K562 (cell line): ENCODE measurements around the gene RABGAP1L. TPM values are rescaled to one million over a fixed set of nuclear protein-coding genes. Genes with fewer than 3 reads are reported as not detected.

Experiments used
- ARID1B ChIP-seq: fragments of 450-650 bp; IDR thresholded peaks from 2 replicates; pipeline ENCODE4 v1.6.1; 2016; ENCODE audit warnings: antibody characterized with exemption, mild to moderate bottlenecking, inconsistent platforms
- BHLHE40 ChIP-seq: IDR thresholded peaks from 2 replicates; pipeline ENCODE4 v1.6.1; 2011; ENCODE audit warnings: low read length, improper control_type of control experiment
- CREBBP ChIP-seq: IDR thresholded peaks from one replicate; pipeline ENCODE4 v1.6.1; 2012; ENCODE audit warnings: low read depth, mild to moderate bottlenecking, control low read depth, inconsistent platforms, low read length
- E2F1 ChIP-seq: sonication (generic); formaldehyde crosslinking; IDR thresholded peaks from 2 replicates; pipeline ENCODE4 v1.8.1; 2023; ENCODE audit warnings: mild to moderate bottlenecking, missing genetic modification reagents, moderate library complexity
- ELK1 ChIP-seq: sonication (generic); formaldehyde crosslinking; IDR thresholded peaks from 2 replicates; pipeline ENCODE4 v1.8.1; 2022; ENCODE audit warnings: missing genetic modification reagents
- IRF2 ChIP-seq: sonication (generic); formaldehyde crosslinking; IDR thresholded peaks from 2 replicates; pipeline ENCODE4 v1.8.1; 2022; ENCODE audit warnings: mild to moderate bottlenecking, missing genetic modification reagents
- KDM4B ChIP-seq, 2 experiments: fragments of 450-650 bp in 1 of 2; sonication (generic) in 1 of 2; IDR thresholded peaks; 2 replicates each; pipeline ENCODE4 v1.6.1; 2016 to 2017; ENCODE audit warnings: borderline replicate concordance in 2 of 2, antibody characterized with exemption in 1 of 2, low read depth in 1 of 2, mild to moderate bottlenecking in 1 of 2
- MECOM ChIP-seq: fragments of 250-450 bp; sonication (Bioruptor Pico); IDR thresholded peaks from 2 replicates; pipeline ENCODE4 v1.8.0; 2022; ENCODE audit warnings: inconsistent platforms
- MEF2A ChIP-seq: IDR thresholded peaks from 2 replicates; pipeline ENCODE4 v1.6.1; 2011; ENCODE audit warnings: low read depth, mild to moderate bottlenecking, low read length, moderate library complexity; ENCODE audit not compliant: control insufficient read depth
- MYNN ChIP-seq, 2 experiments: sonication (generic); formaldehyde crosslinking in 1 of 2; IDR thresholded peaks; 2 replicates each; pipeline versions ENCODE4 v1.5.0 to v1.6.1; 2016 to 2020; ENCODE audit warnings: antibody characterized with exemption in 1 of 2, missing genetic modification reagents in 1 of 2
- NCOA4 ChIP-seq: fragments of 450-650 bp; IDR thresholded peaks from 2 replicates; pipeline ENCODE4 v1.6.1; 2018; ENCODE audit warnings: mild to moderate bottlenecking; ENCODE audit not compliant: partially characterized antibody
- PHB2 ChIP-seq: fragments of 450-650 bp; IDR thresholded peaks from 2 replicates; pipeline ENCODE4 v1.6.1; 2017; ENCODE audit warnings: low read depth
- PRMT5 ChIP-seq: sonication (generic); formaldehyde crosslinking; IDR thresholded peaks from 2 replicates; pipeline ENCODE4 v1.5.0; 2020; ENCODE audit warnings: missing genetic modification reagents
- RAD21 ChIP-seq, 2 experiments: fragments of 250-450 bp in 1 of 2; fragments of 450-650 bp in 1 of 2; sonication (Bioruptor Pico) in 1 of 2; formaldehyde crosslinking in 1 of 2; IDR thresholded peaks in 1 of 2; conservative IDR thresholded peaks in 1 of 2; 2 replicates each; pipeline versions ENCODE4 v1.4.0 to v1.8.0; 2020 to 2022; ENCODE audit warnings: mild to moderate bottlenecking in 2 of 2, moderate library complexity in 1 of 2
- VEZF1 ChIP-seq: fragments of 200-800 bp; sonication (Bioruptor generic); IDR thresholded peaks from 2 replicates; pipeline ENCODE4 v1.6.1; 2017; ENCODE audit warnings: missing genetic modification characterization, missing compliant biosample characterization
- ZNF592 ChIP-seq: fragments of 450-650 bp; IDR thresholded peaks from 2 replicates; pipeline ENCODE4 v1.6.1; 2017; ENCODE audit warnings: antibody characterized with exemption, mild to moderate bottlenecking
- polyA plus RNA-seq, 8 experiments: library from polyadenylated mRNA; depleted of rRNA in 4 of 8; stranded (reverse) in 5 of 8; unstranded in 3 of 8; fragments of >200 nt; fragmentation: Nextera tagmentation in 2 of 8; fragmentation: Illumina TruSeq in 1 of 8; extraction: Ambion mirVana in 2 of 8; extraction: Trizol in 1 of 8; gene quantifications; 2 replicates each; pipeline versions ENCODE4 v1.2.1 to v1.2.3, GENCODE V29; 2011 to 2014; ENCODE audit warnings: inconsistent platforms in 1 of 8, missing spikeins in 1 of 8
- total RNA-seq, 7 experiments: library from RNA; depleted of rRNA in 6 of 7; stranded (reverse); fragments of >200 nt in 6 of 7; fragmentation: Illumina TruSeq in 2 of 7; extraction: Trizol in 2 of 7; gene quantifications; 2 replicates each; pipeline versions ENCODE4 v1.2.1 to v1.2.3, GENCODE V29; 2011 to 2021; ENCODE audit warnings: low replicate concordance in 1 of 7

The RABGAP1L gene
- total and polyA plus RNA-seq, 9 of the 15 experiments (the other 6 are each of a cell fraction or from before 2014, with no cell fraction given) = 16.5 to 44.9 (median 26.7) TPM

- TF ChIP-seq ELK1 (CRISPR knock-in tag) (no peak), IRF2 (CRISPR knock-in tag) (no peak), RAD21 (CRISPR knock-in tag; conservative IDR thresholded peaks at IDR 0.05 in 1 of 2, IDR thresholded peaks at IDR 0.05 in 1 of 2) (no peak), BHLHE40 (no peak), NCOA4 (no peak), MYNN (IDR thresholded peaks at IDR 0.05) (no peak), MYNN (CRISPR knock-in tag; IDR thresholded peaks at IDR 0.05) (no peak), VEZF1 (no peak), CREBBP (no peak), MEF2A (no peak), E2F1 (no peak), KDM4B (IDR thresholded peaks at IDR 0.05; ENCODE audit: borderline replicate concordance in 2 of 2, low read depth in 1 of 2) (no peak), MECOM (CRISPR knock-in tag) (no peak), ZNF592 (0 out of 2 replicates have a peak, but pooled peaks have one; percentile 21), PRMT5 (CRISPR knock-in tag) (no peak), PHB2 (no peak), ARID1B (peak; percentile 22; the same call in 1 of the 2 replicates)
Measured at GRCh38 chr1:174875306-174875705, 716.0 kb downstream of the RABGAP1L start (continued).
